H1 (cell line): ENCODE data around the gene SND1. TPM values are rescaled to one million over a fixed set of nuclear protein-coding genes. Genes with fewer than 3 reads are reported as not detected.

Experiments used
- CTCF ChIA-PET: fragments of 300-600 bp; sonication (Branson Sonifier 250); formaldehyde crosslinking; loops from one replicate; lab custom pipeline; 2021; ENCODE audit not compliant: partially characterized antibody; lab: Charles Lee
- POLR2A ChIA-PET: fragments of 300-600 bp; sonication (Branson Sonifier 250); formaldehyde crosslinking; loops from one replicate; lab custom pipeline; 2021; ENCODE audit warnings: inconsistent platforms; ENCODE audit not compliant: partially characterized antibody; lab: Charles Lee
- DNase-seq, 2 experiments: peaks; one replicate each; pipeline versions ENCODE4 v3.0.0 to v3.0.0-alpha.2; 2010 to 2022; ENCODE audit warnings: low spot score in 2 of 2, low read depth in 1 of 2, mixed read lengths in 1 of 2
- FAIRE-seq: peaks from 2 replicates; lab custom pipeline; 2011; peaks lifted over from hg19 to GRCh38; lab: Jason Lieb, UNC
- H2AFZ ChIP-seq: 2 replicates; pipeline ENCODE4 v1.8.1; 2012; ENCODE audit warnings: low read length, inconsistent platforms
- H2AK5ac ChIP-seq: 2 replicates; pipeline ENCODE4 v1.6.1; 2013; ENCODE audit warnings: low read depth, low read length
- H2BK120ac ChIP-seq: replicated peaks from 2 replicates; pipeline ENCODE3; 2013; ENCODE audit warnings: low read depth, low read length, inconsistent platforms
- H2BK12ac ChIP-seq: 2 replicates; pipeline ENCODE4 v1.6.1; 2013; ENCODE audit warnings: low read depth, low read length
- H2BK15ac ChIP-seq: 2 replicates; pipeline ENCODE4 v1.6.1; 2013; ENCODE audit warnings: low read length
- H2BK20ac ChIP-seq: 2 replicates; pipeline ENCODE4 v1.6.1; 2013; ENCODE audit warnings: low read length
- H2BK5ac ChIP-seq: 2 replicates; pipeline ENCODE4 v1.6.1; 2013; ENCODE audit warnings: low read depth, low read length
- H3K14ac ChIP-seq: 2 replicates; pipeline ENCODE4 v1.6.1; 2013; ENCODE audit warnings: inconsistent platforms; ENCODE audit not compliant: insufficient read length
- H3K18ac ChIP-seq: 2 replicates; pipeline ENCODE4 v1.6.1; 2013; ENCODE audit warnings: low read length; ENCODE audit errors: extremely low read depth
- H3K23ac ChIP-seq: 2 replicates; pipeline ENCODE4 v1.6.1; 2013; ENCODE audit warnings: inconsistent platforms; ENCODE audit not compliant: insufficient read length
- H3K23me2 ChIP-seq: 2 replicates; pipeline ENCODE4 v1.6.1; 2013; ENCODE audit warnings: low read depth, low read length
- H3K27ac ChIP-seq: 2 replicates; pipeline ENCODE4 v1.6.1; 2011; ENCODE audit warnings: low read depth, low read length, inconsistent platforms
- H3K27me3 ChIP-seq, 4 experiments: replicated peaks in 1 of 4; 1 replicate in 1 of 4; 2 replicates in 3 of 4; pipeline versions ENCODE4 v1.6.1 to v1.8.1; 2011 to 2013; ENCODE audit warnings: low read length in 3 of 4, mild to moderate bottlenecking in 3 of 4, inconsistent platforms in 2 of 4, mixed read lengths in 2 of 4, moderate library complexity in 1 of 4; ENCODE audit not compliant: control insufficient read depth in 3 of 4, insufficient read depth in 3 of 4; ENCODE audit errors: extremely low read depth in 1 of 4
- H3K36me3 ChIP-seq, 4 experiments: 2 replicates each; pipeline versions ENCODE4 v1.6.1 to v1.8.1; 2011 to 2013; ENCODE audit warnings: mild to moderate bottlenecking in 4 of 4, low read length in 3 of 4, moderate library complexity in 2 of 4, control low read depth in 1 of 4, inconsistent platforms in 1 of 4; ENCODE audit not compliant: insufficient read depth in 4 of 4, control insufficient read depth in 2 of 4
- H3K4ac ChIP-seq: replicated peaks from 2 replicates; pipeline ENCODE3; 2013; ENCODE audit warnings: low read length, low read depth, mixed read lengths, inconsistent platforms; ENCODE audit not compliant: insufficient read length
- H3K4me1 ChIP-seq, 4 experiments: replicated peaks in 1 of 4; 1 replicate in 1 of 4; 2 replicates in 3 of 4; pipeline versions ENCODE4 v1.6.1 to v1.8.1; 2011 to 2013; ENCODE audit warnings: low read length in 3 of 4, inconsistent platforms in 2 of 4, mixed read lengths in 1 of 4; ENCODE audit not compliant: insufficient read depth in 4 of 4, control insufficient read depth in 3 of 4
- H3K4me2 ChIP-seq, 2 experiments: 2 replicates each; pipeline versions ENCODE4 v1.6.1 to v1.8.1; 2011 to 2013; ENCODE audit warnings: low read depth in 2 of 2, low read length in 2 of 2, control low read depth in 1 of 2, inconsistent platforms in 1 of 2, mild to moderate bottlenecking in 1 of 2; ENCODE audit not compliant: insufficient read depth in 1 of 2
- H3K4me3 ChIP-seq, 4 experiments: fragments of 200-600, 300-600 bp in 1 of 4; sonication (generic), shearing (Covaris generic), sonication (Bioruptor Twin) in 1 of 4; 2 replicates each; pipeline versions ENCODE4 v1.5.1 to v1.8.1; 2011 to 2016; ENCODE audit warnings: low read length in 4 of 4, low read depth in 3 of 4, control low read depth in 2 of 4, inconsistent platforms in 2 of 4, mild to moderate bottlenecking in 2 of 4, mixed read lengths in 1 of 4, moderate library complexity in 1 of 4; ENCODE audit not compliant: insufficient read depth in 2 of 4; ENCODE audit errors: extremely low read depth in 1 of 4
- H3K56ac ChIP-seq: replicated peaks from 2 replicates; pipeline ENCODE3; 2013; ENCODE audit warnings: low read depth, mild to moderate bottlenecking, mixed read lengths, low read length, inconsistent platforms; ENCODE audit not compliant: insufficient read length
- H3K79me1 ChIP-seq: 2 replicates; pipeline ENCODE4 v1.6.1; 2013; ENCODE audit warnings: low read depth, low read length, control low read depth
- H3K79me2 ChIP-seq, 2 experiments: 2 replicates each; pipeline versions ENCODE4 v1.6.1 to v1.8.1; 2012 to 2013; ENCODE audit warnings: low read length in 2 of 2, mild to moderate bottlenecking in 2 of 2, inconsistent platforms in 1 of 2; ENCODE audit not compliant: insufficient read depth in 2 of 2, control insufficient read depth in 1 of 2
- H3K9ac ChIP-seq, 4 experiments: replicated peaks in 1 of 4; 1 replicate in 1 of 4; 2 replicates in 3 of 4; pipeline versions ENCODE4 v1.6.1 to v1.8.1; 2011 to 2013; ENCODE audit warnings: low read depth in 3 of 4, low read length in 3 of 4, control low read depth in 2 of 4, mild to moderate bottlenecking in 2 of 4, moderate library complexity in 2 of 4, inconsistent platforms in 1 of 4; ENCODE audit errors: extremely low read depth in 1 of 4
- H3K9me3 ChIP-seq, 2 experiments: 2 replicates each; pipeline versions ENCODE4 v1.6.1 to v1.8.1; 2012 to 2013; ENCODE audit warnings: mild to moderate bottlenecking in 2 of 2, moderate library complexity in 2 of 2, control low read depth in 1 of 2, inconsistent platforms in 1 of 2, low read depth in 1 of 2, low read length in 1 of 2, mixed read lengths in 1 of 2; ENCODE audit not compliant: insufficient read depth in 2 of 2
- H4K20me1 ChIP-seq, 2 experiments: replicated peaks in 1 of 2; 2 replicates each; pipeline versions ENCODE3 to v1.8.1; 2011 to 2013; ENCODE audit warnings: inconsistent platforms in 2 of 2, low read length in 2 of 2, mild to moderate bottlenecking in 1 of 2; ENCODE audit not compliant: insufficient read depth in 2 of 2, control insufficient read depth in 1 of 2
- H4K5ac ChIP-seq: 2 replicates; pipeline ENCODE4 v1.6.1; 2013; ENCODE audit warnings: low read length, low read depth, mixed read lengths, inconsistent platforms; ENCODE audit not compliant: insufficient read length
- H4K8ac ChIP-seq: 2 replicates; pipeline ENCODE4 v1.8.0; 2013; ENCODE audit warnings: mild to moderate bottlenecking, moderate library complexity, low read length, inconsistent platforms; ENCODE audit not compliant: insufficient read depth; ENCODE audit errors: extremely low read depth
- H4K91ac ChIP-seq: replicated peaks from 2 replicates; pipeline ENCODE3; 2013; ENCODE audit warnings: low read length, mixed read lengths, inconsistent platforms; ENCODE audit not compliant: insufficient read length
- ASH2L ChIP-seq: fragments of 200-600, 300-600 bp; sonication (generic); IDR thresholded peaks from one replicate; pipeline ENCODE4 v1.7.1; 2017; ENCODE audit warnings: low read length
- CREB1 ChIP-seq: IDR thresholded peaks from 2 replicates; pipeline ENCODE4 v1.6.1; 2012; ENCODE audit warnings: inconsistent platforms
- EGR1 ChIP-seq: IDR thresholded peaks from 2 replicates; pipeline ENCODE4 v1.6.1; 2011; ENCODE audit warnings: low read depth, low read length, borderline replicate concordance
- EZH2 ChIP-seq: fragments of 200-600 bp; sonication (generic); IDR thresholded peaks from 2 replicates; pipeline ENCODE4 v1.7.1; 2012; ENCODE audit warnings: low read depth, mild to moderate bottlenecking, moderate library complexity, low read length, inconsistent platforms; ENCODE audit not compliant: severe bottlenecking
- JUN ChIP-seq: IDR thresholded peaks from 2 replicates; pipeline ENCODE4 v1.6.1; 2011; ENCODE audit warnings: low read depth, mild to moderate bottlenecking, improper control_type of control experiment, low read length
- JUND ChIP-seq: IDR thresholded peaks from 2 replicates; pipeline ENCODE4 v1.6.1; 2011; ENCODE audit warnings: mild to moderate bottlenecking, improper control_type of control experiment, low read length
- KDM1A ChIP-seq: fragments of 200-600, 300-600 bp; sonication (generic); IDR thresholded peaks from 2 replicates; pipeline ENCODE4 v1.7.1; 2016; ENCODE audit warnings: mild to moderate bottlenecking, low read length, borderline replicate concordance
- MAFK ChIP-seq: IDR thresholded peaks from 2 replicates; pipeline ENCODE4 v1.6.1; 2012; ENCODE audit warnings: low read depth, mild to moderate bottlenecking, improper control_type of control experiment, low read length
- NRF1 ChIP-seq: IDR thresholded peaks from 2 replicates; pipeline ENCODE4 v1.6.1; 2011; ENCODE audit warnings: mild to moderate bottlenecking, low read depth, low read length, improper control_type of control experiment
- RBBP5 ChIP-seq: IDR thresholded peaks from 2 replicates; pipeline ENCODE4 v1.7.1; 2012; ENCODE audit warnings: low read depth, mild to moderate bottlenecking, inconsistent platforms, low read length, moderate library complexity, borderline replicate concordance
- SAP30 ChIP-seq: fragments of 300-600 bp; sonication (generic); IDR thresholded peaks from 2 replicates; pipeline ENCODE4 v1.7.1; 2012; ENCODE audit warnings: low read length, moderate library complexity, mild to moderate bottlenecking, inconsistent platforms; ENCODE audit not compliant: insufficient read depth, insufficient replicate concordance
- SRF ChIP-seq: IDR thresholded peaks from 2 replicates; pipeline ENCODE4 v1.6.1; 2011; ENCODE audit warnings: mild to moderate bottlenecking, low read depth, low read length, moderate library complexity
- WGBS, 2 experiments: shearing (Covaris generic) in 1 of 2; methylation state at CpG; one replicate each; pipeline versions ENCODE4 v1.1.6 to v1.1.7; 2013 to 2015; ENCODE audit warnings: low lambda C conversion rate in 2 of 2, mixed read lengths in 2 of 2, inconsistent platforms in 1 of 2, low coverage in 1 of 2, missing lambda C conversion rate in 1 of 2; ENCODE audit not compliant: insufficient replicate concordance in 2 of 2, insufficient coverage in 1 of 2, insufficient read length in 1 of 2; ENCODE audit errors: extremely low coverage in 1 of 2, missing lambda C conversion rate in 1 of 2; 5-methylcytosine and 5-hydroxymethylcytosine counted together
- polyA plus RNA-seq, 7 experiments: library from polyadenylated mRNA; depleted of rRNA in 3 of 7; stranded (reverse) in 5 of 7; unstranded in 2 of 7; fragments of >200 nt in 5 of 7; fragments of 200-250 nt in 2 of 7; gene quantifications; 1 replicate in 5 of 7; 2 replicates in 1 of 7; 4 replicates in 1 of 7; pipeline versions ENCODE4 v1.2.1 to v1.2.3, GENCODE V29; 2011 to 2013; ENCODE audit warnings: missing spikeins in 2 of 7, mixed read lengths in 2 of 7
- total RNA-seq: library from RNA; stranded (reverse); fragmentation: NEBNext Ultra II Directional; extraction: Animal tissue kit (Norgen Biotek cat#: 25700); gene quantifications from 2 replicates; pipeline ENCODE4 v1.2.1, GENCODE V29; 2021
- TF ChIP-seq, protein P1 (sequence below): IDR thresholded peaks from 2 replicates; pipeline ENCODE4 v1.6.1; 2012; ENCODE audit warnings: inconsistent platforms

Gene SND1
- total and polyA plus RNA-seq, 2 of the 8 experiments (the other 6 are each of a cell fraction or from before 2014, with no cell fraction given) = 122 to 290 TPM

DNA sequence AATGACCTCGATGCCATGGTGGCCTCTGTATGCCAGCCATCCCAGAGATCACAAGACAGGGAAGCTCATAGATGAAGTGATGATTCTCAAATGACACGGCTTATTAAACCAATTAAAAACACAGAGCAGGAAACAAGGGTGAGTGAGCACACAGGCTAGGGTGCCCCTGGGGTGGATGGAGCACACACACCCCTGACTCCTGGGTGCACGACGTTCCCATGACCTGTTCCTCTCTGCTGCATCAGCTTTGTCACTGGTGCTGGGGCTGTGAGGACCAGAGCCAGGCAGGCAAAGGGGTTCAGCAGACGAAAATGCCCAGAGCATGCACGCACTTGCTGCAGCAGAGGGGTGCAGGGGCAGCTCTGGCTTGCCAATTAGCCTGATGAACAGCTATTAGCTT lies 465.7 kb downstream of the SND1 start:
- no peaks in the 10 kb centered on the region for H3K9me3 ChIP-seq
- H3K23me2 ChIP-seq = no peaks in the 10 kb centered on the region
- POLR2A ChIA-PET = no interaction called here
- no peaks in the 10 kb centered on the region for H4K20me1 ChIP-seq
- H2BK5ac ChIP-seq = no peak overlapping the region
- no peak overlapping the region for H3K9ac ChIP-seq
- H2AK5ac ChIP-seq = no peak overlapping the region
- FAIRE-seq = no peak
- no peak overlapping the region for H3K14ac ChIP-seq
- no peaks in the 10 kb centered on the region; a peak in 1 of 4 replicates for H3K79me2 ChIP-seq
- no peak overlapping the region for H3K18ac ChIP-seq
- no peak overlapping the region for H4K8ac ChIP-seq
- H3K27me3 ChIP-seq = peaks cover 2 to 14% (median 9%) of the 10 kb centered on the region in 4 experiments; a peak in 4 of 7 replicates
- 91% methylated on average over 6 of the region's 6 CpGs; no CpG with 5 or more reads in 1 of the 2 experiments for WGBS, 2 experiments
- H2BK12ac ChIP-seq = no peak overlapping the region; the same call in 1 of the 2 replicates
- H4K5ac ChIP-seq = no peak overlapping the region
- H2AFZ ChIP-seq = no peak overlapping the region
- H3K4me3 ChIP-seq = no peak overlapping the region
- no peak overlapping the region for H2BK20ac ChIP-seq
- CTCF ChIA-PET = interaction anchor here (0.9 to 5.3 kb wide), 7 partner anchors 12 to 100 kb away, joined by 3 to 48 read pairs (median 4); no protein-coding TSS in a partner anchor
- no peak overlapping the region for H3K56ac ChIP-seq
- H3K4me1 ChIP-seq = peaks cover 0 to 13% (median 4%) of the 10 kb centered on the region in 4 experiments; a peak in 4 of 7 replicates
- H3K27ac ChIP-seq = no peak overlapping the region
- no peaks in the 10 kb centered on the region for H3K36me3 ChIP-seq
- no peaks in the 10 kb centered on the region for H3K79me1 ChIP-seq
- no peak overlapping the region for H3K4ac ChIP-seq
- H4K91ac ChIP-seq = peak overlapping the region; percentile 47
- DNase-seq = peak in 1 of 2 experiments; percentile 16
- H2BK15ac ChIP-seq = peak overlapping the region; percentile 53; the same call in 1 of the 2 replicates
- H3K23ac ChIP-seq = no peak overlapping the region
- H2BK120ac ChIP-seq = no peak overlapping the region
- H3K4me2 ChIP-seq = no peak overlapping the region
- TF ChIP-seq SRF (no peak), MAFK (no peak), JUND (no peak), JUN (no peak), RBBP5 (no peak), EZH2 (no peak), CREB1 (no peak), ASH2L (no peak), NRF1 (no peak), SAP30 (no peak), EGR1 (no peak), KDM1A (no peak)
- TF ChIP-seq, protein P1, sequence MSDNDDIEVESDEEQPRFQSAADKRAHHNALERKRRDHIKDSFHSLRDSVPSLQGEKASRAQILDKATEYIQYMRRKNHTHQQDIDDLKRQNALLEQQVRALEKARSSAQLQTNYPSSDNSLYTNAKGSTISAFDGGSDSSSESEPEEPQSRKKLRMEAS = no peak
